OCI-LY3 (cell line): Measurements from ENCODE around the gene SYNE3.

Experiments
- H2AFZ ChIP-seq: fragments of 200-600, 300-600 bp; shearing (Covaris generic); 2 replicates; pipeline ENCODE4 v1.6.0; 2014; ENCODE audit warnings: antibody characterized with exemption, low read depth, low read length
- H3K27ac ChIP-seq: fragments of 200-600, 300-600 bp; sonication (generic); 2 replicates; pipeline ENCODE4 v1.5.1; 2014; ENCODE audit warnings: mild to moderate bottlenecking, low read length, moderate library complexity, mixed read lengths
- H3K27me3 ChIP-seq: fragments of 200-600, 300-600 bp; sonication (generic); 2 replicates; pipeline ENCODE4 v1.6.1; 2014; ENCODE audit warnings: low read depth, low read length, mixed read lengths
- H3K36me3 ChIP-seq: fragments of 200-600, 300-600 bp; sonication (generic); replicated peaks from 2 replicates; pipeline ENCODE3; 2014; ENCODE audit warnings: low read depth, low read length, mixed read lengths
- H3K4me1 ChIP-seq: fragments of 300-600, 200-600 bp; sonication (generic); 2 replicates; pipeline ENCODE4 v1.6.1; 2014; ENCODE audit warnings: low read length, mixed read lengths
- H3K4me2 ChIP-seq: fragments of 200-600, 300-600 bp; sonication (generic); 2 replicates; pipeline ENCODE4 v1.6.1; 2014; ENCODE audit warnings: low read length, mixed read lengths
- H3K4me3 ChIP-seq: fragments of 300-600, 200-600 bp; sonication (generic); 2 replicates; pipeline ENCODE4 v1.5.1; 2014; ENCODE audit warnings: antibody characterized with exemption, mild to moderate bottlenecking, low read length, moderate library complexity
- H3K79me2 ChIP-seq: fragments of 300-600, 200-600 bp; shearing (Covaris generic); 2 replicates; pipeline ENCODE4 v1.6.1; 2014; ENCODE audit warnings: mild to moderate bottlenecking, low read length, mixed read lengths
- H3K9ac ChIP-seq: fragments of 300-600, 200-600 bp; shearing (Covaris generic); 2 replicates; pipeline ENCODE4 v1.6.0; 2014; ENCODE audit warnings: mild to moderate bottlenecking, low read length, moderate library complexity
- H3K9me3 ChIP-seq: fragments of 200-600, 300-600 bp; shearing (Covaris generic); 2 replicates; pipeline ENCODE4 v1.6.1; 2014; ENCODE audit warnings: low read length, mixed read lengths; ENCODE audit not compliant: insufficient read depth
- H4K20me1 ChIP-seq: fragments of 200-600, 300-600 bp; sonication (generic); 2 replicates; pipeline ENCODE4 v1.6.1; 2016; ENCODE audit warnings: low read length, mixed read lengths; ENCODE audit not compliant: insufficient read depth
- EZH2phosphoT487 ChIP-seq: fragments of 200-600 bp; shearing (Covaris generic); IDR thresholded peaks from 2 replicates; pipeline ENCODE4 v1.6.1; 2018; ENCODE audit warnings: antibody characterized with exemption, mixed run types, low read depth
- TF ChIP-seq, protein P1 (sequence below): fragments of 200-600, 300-600 bp; sonication (generic); IDR thresholded peaks from 2 replicates; pipeline ENCODE4 v1.5.1; 2014; ENCODE audit warnings: antibody characterized with exemption, low read length, low read depth

Gene SYNE3

DNA sequence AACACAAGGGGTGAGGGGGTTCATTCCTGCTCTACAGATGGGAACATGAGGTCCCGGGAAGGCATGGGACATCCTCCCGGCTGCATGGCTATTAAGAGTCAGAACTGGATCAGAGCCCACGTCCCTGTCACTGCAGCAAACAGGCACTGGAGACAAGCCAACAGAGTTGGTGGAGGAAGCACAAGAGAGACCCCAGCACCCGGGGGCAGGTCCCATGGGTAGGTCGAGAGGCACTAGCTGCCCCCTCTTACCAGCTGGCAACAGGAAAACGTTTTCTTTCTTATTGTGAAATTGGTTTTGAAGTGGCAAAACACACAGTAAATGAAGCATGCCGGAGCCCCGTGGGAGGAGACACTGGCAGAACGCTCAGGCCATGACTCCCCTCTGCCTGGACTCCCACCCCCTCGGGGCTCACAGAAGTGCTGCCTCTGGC is 43.6 kb downstream of the SYNE3 start:
- Histone ChIP-seq H3K9me3 (no peaks in the 10 kb centered on the region), H3K27me3 (no peaks in the 10 kb centered on the region), H3K4me1 (no peaks in the 10 kb centered on the region), H3K4me3 (no peak overlapping the region), H3K4me2 (no peak overlapping the region), H3K27ac (no peak overlapping the region), H2AFZ (no peak overlapping the region), H3K79me2 (peaks cover 3% of the 10 kb centered on the region; the same call in 1 of the 2 replicates), H3K36me3 (peaks cover 66% of the 10 kb centered on the region), H3K9ac (no peak overlapping the region), H4K20me1 (peaks cover 4% of the 10 kb centered on the region)
- TF ChIP-seq, protein P1, sequence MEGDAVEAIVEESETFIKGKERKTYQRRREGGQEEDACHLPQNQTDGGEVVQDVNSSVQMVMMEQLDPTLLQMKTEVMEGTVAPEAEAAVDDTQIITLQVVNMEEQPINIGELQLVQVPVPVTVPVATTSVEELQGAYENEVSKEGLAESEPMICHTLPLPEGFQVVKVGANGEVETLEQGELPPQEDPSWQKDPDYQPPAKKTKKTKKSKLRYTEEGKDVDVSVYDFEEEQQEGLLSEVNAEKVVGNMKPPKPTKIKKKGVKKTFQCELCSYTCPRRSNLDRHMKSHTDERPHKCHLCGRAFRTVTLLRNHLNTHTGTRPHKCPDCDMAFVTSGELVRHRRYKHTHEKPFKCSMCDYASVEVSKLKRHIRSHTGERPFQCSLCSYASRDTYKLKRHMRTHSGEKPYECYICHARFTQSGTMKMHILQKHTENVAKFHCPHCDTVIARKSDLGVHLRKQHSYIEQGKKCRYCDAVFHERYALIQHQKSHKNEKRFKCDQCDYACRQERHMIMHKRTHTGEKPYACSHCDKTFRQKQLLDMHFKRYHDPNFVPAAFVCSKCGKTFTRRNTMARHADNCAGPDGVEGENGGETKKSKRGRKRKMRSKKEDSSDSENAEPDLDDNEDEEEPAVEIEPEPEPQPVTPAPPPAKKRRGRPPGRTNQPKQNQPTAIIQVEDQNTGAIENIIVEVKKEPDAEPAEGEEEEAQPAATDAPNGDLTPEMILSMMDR = no peak
- no peak for TF ChIP-seq EZH2phosphoT487

DNA sequence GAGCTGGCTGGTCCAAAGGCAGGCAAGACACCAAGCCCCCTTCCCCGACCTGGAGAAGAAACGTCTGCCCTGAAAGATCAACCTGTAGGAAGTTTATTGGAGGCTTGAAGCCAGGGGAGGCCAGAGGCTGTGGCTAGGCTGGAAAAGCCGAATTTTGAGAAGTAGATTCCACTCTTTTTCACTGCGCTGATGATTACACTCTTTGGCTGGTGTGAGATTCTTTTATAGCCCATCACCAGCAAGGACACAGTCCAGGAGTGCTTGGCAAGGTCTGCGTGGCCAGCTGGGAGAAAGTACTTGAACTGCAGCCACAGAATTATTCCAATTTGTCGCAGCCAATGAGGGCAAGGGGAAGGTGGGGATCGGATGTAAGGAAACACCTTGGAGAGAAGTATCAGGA is 45.0 kb downstream of the SYNE3 start:
- Histone ChIP-seq H3K27me3 (no peaks in the 10 kb centered on the region), H2AFZ (no peak overlapping the region)

DNA sequence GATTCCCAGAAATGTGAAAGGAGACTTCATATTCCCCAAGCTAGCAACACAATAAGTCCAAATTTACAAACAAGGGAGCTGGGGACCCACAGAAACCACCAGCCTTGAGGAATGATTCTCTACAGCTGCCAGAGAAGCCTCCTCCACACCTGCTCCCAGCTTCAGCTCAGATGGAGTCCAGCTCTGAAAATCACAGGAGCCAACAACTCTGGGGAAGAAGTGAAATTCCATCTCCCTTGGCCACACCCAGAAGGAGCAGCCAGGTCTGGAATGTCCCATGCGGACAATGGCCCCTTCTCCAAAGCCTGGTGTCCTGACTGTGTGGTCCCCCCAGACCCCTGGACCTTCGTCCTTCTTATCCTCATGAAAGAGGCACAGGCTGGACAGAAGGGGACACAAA is 45.4 kb downstream of the SYNE3 start:
- TF ChIP-seq, protein P1 = no peak
- TF ChIP-seq EZH2phosphoT487 = no peak
- Histone ChIP-seq H3K9me3 (no peaks in the 10 kb centered on the region), H2AFZ (no peak overlapping the region), H3K4me1 (no peaks in the 10 kb centered on the region), H3K9ac (no peak overlapping the region), H3K79me2 (no peaks in the 10 kb centered on the region), H4K20me1 (no peaks in the 10 kb centered on the region; the same call in none of the 2 replicates), H3K27ac (no peak overlapping the region), H3K4me2 (no peak overlapping the region), H3K36me3 (peaks cover 62% of the 10 kb centered on the region), H3K4me3 (no peak overlapping the region), H3K27me3 (no peaks in the 10 kb centered on the region)

More for the DNA sequence above, 45.0 kb downstream of the SYNE3 start:
- no peaks in the 10 kb centered on the region for H3K4me1 ChIP-seq
- peaks cover 65% of the 10 kb centered on the region for H3K36me3 ChIP-seq
- H3K9ac ChIP-seq = no peak overlapping the region
- peaks cover 1% of the 10 kb centered on the region for H4K20me1 ChIP-seq
- H3K4me3 ChIP-seq = no peak overlapping the region
- H3K27ac ChIP-seq = no peak overlapping the region
- no peak overlapping the region for H3K4me2 ChIP-seq
- no peaks in the 10 kb centered on the region; the same call in 1 of the 2 replicates for H3K79me2 ChIP-seq
- TF ChIP-seq EZH2phosphoT487 = no peak
- TF ChIP-seq, protein P1 = no peak
- no peaks in the 10 kb centered on the region for H3K9me3 ChIP-seq

DNA sequence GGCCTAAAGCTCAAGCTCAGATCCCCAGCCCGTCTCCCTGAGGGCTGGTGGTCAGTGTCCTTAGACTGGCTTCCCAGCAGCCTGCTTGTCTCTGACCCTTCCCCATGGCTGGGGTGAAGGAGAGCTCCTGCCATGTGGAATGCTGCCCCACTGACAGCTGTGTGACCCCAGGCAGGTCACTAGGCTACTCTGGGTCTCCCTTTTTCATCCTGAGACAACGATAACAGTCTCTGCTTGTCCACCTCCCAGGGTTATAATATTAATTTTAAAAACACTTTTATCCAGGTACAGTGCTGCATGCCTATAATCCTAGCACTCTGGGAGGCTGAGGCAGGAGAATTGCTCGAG is 47.3 kb downstream of the SYNE3 start:
- H3K79me2 ChIP-seq = no peaks in the 10 kb centered on the region
- H3K4me3 ChIP-seq = no peak overlapping the region
- no peaks in the 10 kb centered on the region for H3K9me3 ChIP-seq
- TF ChIP-seq, protein P1 = no peak
- no peak for TF ChIP-seq EZH2phosphoT487
- no peak overlapping the region for H3K27ac ChIP-seq
- peaks cover 19% of the 10 kb centered on the region for H3K4me1 ChIP-seq
- H3K9ac ChIP-seq = no peak overlapping the region
- H3K36me3 ChIP-seq = peaks cover 56% of the 10 kb centered on the region
- no peaks in the 10 kb centered on the region; the same call in 1 of the 2 replicates for H4K20me1 ChIP-seq
- no peak overlapping the region for H3K4me2 ChIP-seq
- H2AFZ ChIP-seq = no peak overlapping the region
- H3K27me3 ChIP-seq = no peaks in the 10 kb centered on the region
